AG10803 (cell line): ENCODE measurements around the gene PKN3.
"Not testable (repeated sequence)": the region's sequence is repeated elsewhere in the genome, so short reads cannot be mapped to it uniquely, and the experiment has no call there.

Experiments
- DNase-seq: peaks from one replicate; pipeline ENCODE4 v3.0.0; 2010; ENCODE audit warnings: low read depth
- H3K4me3 ChIP-seq: 2 replicates; pipeline ENCODE4 v1.5.1; 2011; ENCODE audit warnings: mild to moderate bottlenecking, low read length, control low read depth
- TF ChIP-seq, protein P1 (sequence below): conservative IDR thresholded peaks from 2 replicates; pipeline ENCODE4 v1.5.1; 2011; ENCODE audit warnings: mild to moderate bottlenecking, low read length, control low read depth, inconsistent platforms

PKN3 gene

DNA sequence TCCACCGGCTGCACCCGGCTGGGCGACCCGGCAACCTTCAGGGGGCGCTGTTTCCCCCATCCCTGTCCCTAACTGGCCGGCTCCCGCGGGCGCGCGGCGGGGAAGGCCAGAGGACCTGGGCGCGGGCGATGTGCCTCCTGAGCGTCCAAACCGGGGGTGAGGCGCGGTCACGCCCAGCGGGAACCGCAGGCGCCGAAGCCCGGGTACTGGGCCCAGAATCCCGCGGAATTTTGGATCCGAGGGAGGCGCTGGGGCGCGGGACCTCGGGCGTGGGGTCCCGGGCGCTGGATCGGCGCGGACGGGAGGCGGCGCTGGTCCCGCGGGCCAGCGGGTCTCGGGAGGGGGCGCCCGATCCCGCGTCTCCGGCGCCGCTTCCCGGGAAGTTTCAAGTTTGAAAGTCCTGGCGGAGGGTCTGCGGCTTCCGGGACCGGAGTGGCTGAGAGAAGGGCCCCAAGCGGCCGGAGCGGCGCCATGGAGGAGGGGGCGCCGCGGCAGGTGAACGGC is at the start of gene PKN3:
PKN3 (plus strand) TSS at position 59 of the 504 bp plus-strand sequence; CDS start at position 472, 413 bp downstream.
- peak; percentile 69 for DNase-seq
- H3K4me3 ChIP-seq: peak within 1 kb of the TSS; percentile 65
- TF ChIP-seq, protein P1, sequence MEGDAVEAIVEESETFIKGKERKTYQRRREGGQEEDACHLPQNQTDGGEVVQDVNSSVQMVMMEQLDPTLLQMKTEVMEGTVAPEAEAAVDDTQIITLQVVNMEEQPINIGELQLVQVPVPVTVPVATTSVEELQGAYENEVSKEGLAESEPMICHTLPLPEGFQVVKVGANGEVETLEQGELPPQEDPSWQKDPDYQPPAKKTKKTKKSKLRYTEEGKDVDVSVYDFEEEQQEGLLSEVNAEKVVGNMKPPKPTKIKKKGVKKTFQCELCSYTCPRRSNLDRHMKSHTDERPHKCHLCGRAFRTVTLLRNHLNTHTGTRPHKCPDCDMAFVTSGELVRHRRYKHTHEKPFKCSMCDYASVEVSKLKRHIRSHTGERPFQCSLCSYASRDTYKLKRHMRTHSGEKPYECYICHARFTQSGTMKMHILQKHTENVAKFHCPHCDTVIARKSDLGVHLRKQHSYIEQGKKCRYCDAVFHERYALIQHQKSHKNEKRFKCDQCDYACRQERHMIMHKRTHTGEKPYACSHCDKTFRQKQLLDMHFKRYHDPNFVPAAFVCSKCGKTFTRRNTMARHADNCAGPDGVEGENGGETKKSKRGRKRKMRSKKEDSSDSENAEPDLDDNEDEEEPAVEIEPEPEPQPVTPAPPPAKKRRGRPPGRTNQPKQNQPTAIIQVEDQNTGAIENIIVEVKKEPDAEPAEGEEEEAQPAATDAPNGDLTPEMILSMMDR: peak; percentile 66

DNA sequence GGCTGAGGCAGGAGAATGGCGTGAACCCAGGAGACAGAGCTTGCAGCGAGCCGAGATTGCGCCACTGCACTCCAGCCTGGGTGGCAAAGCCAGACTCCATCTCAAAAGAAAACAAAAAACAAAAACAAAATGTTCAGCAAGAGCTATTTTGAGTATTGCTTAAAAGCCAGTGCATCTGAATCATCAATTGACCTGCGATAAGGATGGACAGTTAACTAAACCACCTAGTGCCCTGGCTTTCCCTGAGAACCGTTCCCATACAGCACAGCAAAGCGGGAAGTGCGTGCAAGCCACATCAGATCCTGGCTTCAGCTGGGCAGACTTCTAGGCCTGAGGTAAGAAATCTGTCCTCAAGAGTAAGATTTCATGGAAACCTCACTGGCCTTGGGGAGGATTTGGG is 48.4 kb upstream of the PKN3 start:
- DNase-seq: no peak
- TF ChIP-seq, protein P1: no peak
- H3K4me3 ChIP-seq: no peak overlapping the region

DNA sequence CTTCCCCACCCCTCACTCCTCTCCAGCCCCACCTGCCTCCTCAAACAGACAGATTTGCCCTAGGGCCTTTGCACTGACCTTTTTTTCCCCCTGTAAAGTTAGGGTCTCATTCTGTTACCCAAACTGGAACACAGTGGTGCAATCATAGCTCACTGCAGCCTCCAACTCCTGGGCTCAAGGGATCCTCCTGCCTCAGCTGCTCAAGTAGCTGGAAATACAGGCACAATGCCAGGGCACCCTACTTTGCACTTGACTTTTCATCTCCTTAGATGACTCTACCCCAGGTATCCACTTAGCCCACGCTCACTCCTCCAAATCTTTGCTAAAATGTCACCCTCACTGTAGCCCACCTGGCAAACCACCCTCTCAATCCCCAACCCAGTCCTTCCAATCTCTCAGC is 47.8 kb upstream of the PKN3 start:
- DNase-seq: no peak
- no peak overlapping the region for H3K4me3 ChIP-seq
- TF ChIP-seq, protein P1: no peak

DNA sequence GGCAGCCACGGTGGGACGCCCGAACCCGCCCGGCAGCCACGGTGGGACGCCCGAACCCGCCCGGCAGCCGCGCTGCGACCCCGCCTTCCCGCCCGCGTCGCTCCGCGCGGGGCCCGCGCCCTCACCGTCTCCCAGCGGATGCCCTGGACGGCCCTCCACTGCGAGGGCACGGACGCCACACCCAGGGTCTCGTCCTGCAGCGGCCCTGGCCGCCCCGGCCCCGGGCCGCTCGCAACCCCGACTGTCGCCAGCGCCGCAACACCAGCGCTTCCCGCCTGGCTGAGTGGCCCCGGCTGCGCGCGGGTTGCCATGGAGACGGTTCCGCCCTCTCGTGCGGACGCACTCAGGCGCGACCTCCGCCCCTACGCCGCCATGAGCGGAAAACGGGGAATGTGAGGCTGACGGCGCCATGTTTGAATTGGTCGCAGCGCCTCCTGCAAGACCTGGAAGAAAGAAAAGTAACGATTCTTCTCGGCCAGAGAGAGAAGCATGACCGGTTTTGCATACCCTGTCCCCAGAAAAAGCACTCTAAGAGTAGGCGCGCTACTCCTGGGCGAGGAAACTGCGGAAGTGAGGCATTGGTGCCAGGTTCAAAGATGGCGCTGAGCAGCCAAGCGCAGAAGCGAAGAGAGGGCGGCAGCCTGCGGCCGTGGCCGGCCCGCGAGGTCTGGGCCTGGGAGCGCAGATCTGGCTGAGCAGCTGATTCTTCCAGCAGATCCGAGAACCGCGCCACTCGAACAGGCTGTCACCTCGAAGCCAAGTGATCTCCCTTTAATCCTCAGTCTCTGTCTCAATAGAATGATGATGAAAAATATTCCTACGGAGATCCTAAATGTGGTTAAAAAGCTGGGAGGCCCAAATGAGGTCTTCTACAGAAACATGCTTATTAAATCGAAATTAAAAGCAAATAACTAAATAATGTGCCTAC is 45.6 kb upstream of the PKN3 start, which contains the start of gene DYNC2I2:
DYNC2I2 (minus strand) TSS at position 432 of the 928 bp plus-strand sequence; CDS start at position 311, 121 bp downstream.
- TF ChIP-seq, protein P1: no peak
- DNase-seq: peak; percentile 91
- H3K4me3 ChIP-seq: peak within 1 kb of the TSS; percentile 69

DNA sequence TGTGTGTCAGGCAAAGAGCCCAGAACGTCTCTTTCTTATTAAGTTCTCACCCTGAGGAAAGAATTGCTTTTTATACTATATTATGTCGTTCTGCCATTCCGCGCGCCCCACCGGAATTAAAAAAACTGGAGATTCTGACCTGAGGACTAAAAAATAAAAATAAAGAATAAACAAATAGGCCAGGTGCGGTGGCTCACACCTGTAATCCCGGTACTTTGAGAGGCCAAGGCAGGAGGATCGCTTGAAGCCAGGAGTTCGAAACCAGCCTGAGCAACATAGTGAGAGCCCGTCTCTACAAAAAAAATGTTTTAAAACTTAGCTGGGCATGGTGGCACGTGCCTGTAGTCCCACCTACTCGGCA is 45.0 kb upstream of the PKN3 start:
- DNase-seq: no peak
- H3K4me3 ChIP-seq: no peak overlapping the region
- TF ChIP-seq, protein P1: no peak

DNA sequence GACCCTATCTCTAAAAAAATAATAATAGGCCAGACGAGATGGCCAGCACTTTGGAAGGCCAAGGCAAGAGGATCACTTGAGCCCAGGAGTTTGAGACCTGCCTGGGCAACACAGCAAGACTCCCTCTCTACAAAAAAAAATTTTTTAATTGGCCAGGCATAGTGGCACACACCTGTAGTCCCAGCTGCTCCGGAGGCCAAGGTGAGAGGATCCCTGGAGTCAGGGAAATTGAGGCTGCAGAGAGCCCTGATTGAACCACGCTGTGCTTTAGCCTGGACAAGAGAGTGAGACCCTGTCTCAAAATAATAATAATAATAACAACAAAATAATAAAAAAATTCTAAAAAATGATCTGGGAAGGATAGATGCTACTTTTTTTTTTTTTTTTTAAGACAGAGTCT is 44.5 kb upstream of the PKN3 start:
- no peak for DNase-seq
- H3K4me3 ChIP-seq: no peak overlapping the region
- TF ChIP-seq, protein P1: no peak

DNA sequence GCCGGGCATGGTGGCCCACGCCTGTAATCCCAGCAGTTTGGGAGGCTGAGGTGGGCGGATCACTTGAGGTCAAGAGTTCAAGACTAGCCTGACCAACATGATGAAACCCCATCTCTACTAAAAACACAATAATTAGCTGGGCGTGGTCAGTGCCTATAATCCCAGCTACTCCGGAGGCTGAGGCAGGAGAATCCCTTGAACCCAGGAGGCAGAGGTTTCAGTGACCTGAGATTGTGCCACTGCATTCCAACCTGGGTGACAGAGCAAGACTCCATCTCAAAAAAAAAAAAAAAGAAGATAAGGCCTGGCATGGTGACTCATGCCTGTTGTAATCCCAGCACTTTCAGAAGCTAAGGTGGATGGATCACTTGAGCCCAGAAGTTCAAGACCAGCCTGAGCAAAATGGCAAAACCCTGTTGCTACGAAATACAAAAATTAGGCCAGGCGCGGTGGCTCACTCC is 35.8 kb upstream of the PKN3 start:
- not testable (repeated sequence) for H3K4me3 ChIP-seq
- peak; percentile 25 for DNase-seq
